Right lobe of liver (tissue), 4 donors: ENCODE results near the gene CDYL2.

Experiments used
- POLR2A ChIP-seq: fragments of 450-650 bp; IDR thresholded peaks from one replicate; pipeline ENCODE4 v1.6.1; 2017; ENCODE audit warnings: antibody characterized with exemption, mild to moderate bottlenecking
- TF ChIP-seq, protein P1 (sequence below), 4 donors: fragments of 200-600 bp in 3 of 4; fragments of 450-650 bp in 1 of 4; IDR thresholded peaks; one replicate each; pipeline versions ENCODE4 v1.5.1 to v1.8.0; 2016 to 2022; ENCODE audit warnings: antibody characterized with exemption in 4 of 4, mild to moderate bottlenecking in 2 of 4
- donor health status: DM: no; HTN: no; CAD: no.
- donor health status: DM: no; HTN: no; CAD: no.
- donor health status: DM: no; HTN: yes; CAD: no.

DNA sequence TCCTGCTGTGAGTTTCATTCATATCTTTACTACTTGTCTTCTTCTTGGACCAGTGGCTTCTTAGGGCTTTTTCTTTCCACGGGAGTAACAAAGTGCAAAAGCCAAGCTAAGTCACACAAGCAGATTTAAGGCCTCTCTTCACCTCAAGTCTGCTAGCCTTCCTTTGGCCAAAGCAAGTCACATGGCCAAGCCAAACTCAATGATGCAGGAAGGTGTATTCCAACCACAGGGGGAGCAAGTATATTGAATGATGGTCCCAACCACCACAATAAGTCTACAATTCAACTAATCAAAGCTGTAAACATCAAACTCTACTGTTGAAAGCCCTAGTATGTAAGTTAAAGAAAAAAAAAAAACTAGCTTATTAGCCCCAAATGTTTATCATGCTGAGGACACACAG is 44.5 kb upstream of the CDYL2 start:
- TF ChIP-seq, protein P1, sequence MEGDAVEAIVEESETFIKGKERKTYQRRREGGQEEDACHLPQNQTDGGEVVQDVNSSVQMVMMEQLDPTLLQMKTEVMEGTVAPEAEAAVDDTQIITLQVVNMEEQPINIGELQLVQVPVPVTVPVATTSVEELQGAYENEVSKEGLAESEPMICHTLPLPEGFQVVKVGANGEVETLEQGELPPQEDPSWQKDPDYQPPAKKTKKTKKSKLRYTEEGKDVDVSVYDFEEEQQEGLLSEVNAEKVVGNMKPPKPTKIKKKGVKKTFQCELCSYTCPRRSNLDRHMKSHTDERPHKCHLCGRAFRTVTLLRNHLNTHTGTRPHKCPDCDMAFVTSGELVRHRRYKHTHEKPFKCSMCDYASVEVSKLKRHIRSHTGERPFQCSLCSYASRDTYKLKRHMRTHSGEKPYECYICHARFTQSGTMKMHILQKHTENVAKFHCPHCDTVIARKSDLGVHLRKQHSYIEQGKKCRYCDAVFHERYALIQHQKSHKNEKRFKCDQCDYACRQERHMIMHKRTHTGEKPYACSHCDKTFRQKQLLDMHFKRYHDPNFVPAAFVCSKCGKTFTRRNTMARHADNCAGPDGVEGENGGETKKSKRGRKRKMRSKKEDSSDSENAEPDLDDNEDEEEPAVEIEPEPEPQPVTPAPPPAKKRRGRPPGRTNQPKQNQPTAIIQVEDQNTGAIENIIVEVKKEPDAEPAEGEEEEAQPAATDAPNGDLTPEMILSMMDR (IDR thresholded peaks at IDR 0.05) = no peak
- no peak for TF ChIP-seq POLR2A
